GM21447 (cell line): ENCODE results near the gene KIN.
"Not testable (repeated sequence)": the region's sequence is repeated elsewhere in the genome, so short reads cannot be mapped to it uniquely, and the experiment has no call there.

ENCODE experiments used
- ATAC-seq: cut with Tn5 transposase; IDR thresholded peaks from one replicate; pipeline ENCODE4 v1.9.1; 2021; ENCODE audit not compliant: unreplicated experiment

Gene KIN, protein sequence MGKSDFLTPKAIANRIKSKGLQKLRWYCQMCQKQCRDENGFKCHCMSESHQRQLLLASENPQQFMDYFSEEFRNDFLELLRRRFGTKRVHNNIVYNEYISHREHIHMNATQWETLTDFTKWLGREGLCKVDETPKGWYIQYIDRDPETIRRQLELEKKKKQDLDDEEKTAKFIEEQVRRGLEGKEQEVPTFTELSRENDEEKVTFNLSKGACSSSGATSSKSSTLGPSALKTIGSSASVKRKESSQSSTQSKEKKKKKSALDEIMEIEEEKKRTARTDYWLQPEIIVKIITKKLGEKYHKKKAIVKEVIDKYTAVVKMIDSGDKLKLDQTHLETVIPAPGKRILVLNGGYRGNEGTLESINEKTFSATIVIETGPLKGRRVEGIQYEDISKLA

DNA sequence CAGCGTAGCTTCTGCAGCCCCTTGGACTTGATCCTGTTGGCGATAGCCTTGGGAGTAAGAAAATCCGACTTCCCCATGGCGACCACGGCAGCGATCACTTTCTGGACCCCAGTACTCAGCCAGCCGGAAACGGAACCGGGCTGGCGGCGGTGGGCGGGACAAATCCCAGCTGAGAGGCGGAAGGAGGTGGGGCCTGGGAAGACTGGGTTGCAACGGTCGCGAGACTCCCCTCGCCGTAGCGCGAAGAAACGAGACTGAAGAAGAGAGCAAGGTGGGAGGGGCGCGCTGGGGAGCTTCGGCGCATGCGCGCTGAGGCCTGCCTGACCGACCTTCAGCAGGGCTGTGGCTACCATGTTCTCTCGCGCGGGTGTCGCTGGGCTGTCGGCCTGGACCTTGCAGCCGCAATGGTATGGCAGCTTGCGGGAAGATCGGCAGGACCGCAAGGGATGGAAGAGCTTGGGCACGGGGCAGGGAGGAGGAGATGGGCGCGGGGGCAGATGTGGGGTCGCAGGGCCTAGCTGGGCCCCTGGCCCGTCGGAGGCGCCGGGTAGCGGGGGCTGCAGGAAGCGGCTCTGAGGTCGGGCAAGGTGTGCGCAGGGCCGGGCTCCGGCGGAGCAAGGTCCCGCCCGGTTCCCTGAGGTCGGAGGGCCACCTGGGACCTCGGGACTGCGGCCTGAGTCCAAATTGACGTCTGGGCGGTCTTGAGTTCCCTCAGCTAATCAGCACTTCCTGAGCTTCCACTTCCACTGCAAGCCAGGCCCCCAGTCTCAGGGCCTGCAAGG, at the start of gene KIN, which contains the start of gene ATP5F1C:
Gene KIN, minus strand, starts transcription at position 137 of the 782 bp plus-strand sequence. Its CDS starts 60 bp downstream, at position 77.
Gene ATP5F1C, plus strand, starts transcription at position 321 of the 782 bp plus-strand sequence. Its CDS starts 31 bp downstream, at position 352.
- peak; percentile 95 for ATAC-seq

DNA sequence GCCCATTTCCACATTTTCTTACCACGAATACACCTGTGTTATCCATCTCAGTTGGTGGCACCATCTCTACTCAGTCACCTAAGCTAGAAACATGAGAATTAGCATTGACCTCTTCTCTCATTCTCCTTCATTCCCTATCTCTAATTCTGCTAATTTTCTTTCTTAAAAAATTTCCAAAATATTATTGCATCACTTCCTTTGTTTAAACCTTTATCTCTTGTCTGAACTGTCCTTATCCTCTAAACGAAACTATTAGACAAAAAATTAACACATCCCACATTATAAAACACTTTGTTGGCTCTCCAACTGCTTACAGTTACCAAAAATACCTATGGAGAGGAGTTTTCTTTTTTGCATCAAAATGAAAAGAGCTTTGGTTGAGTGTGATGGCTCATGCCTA, 48.8 kb upstream of the KIN start:
- no peak for ATAC-seq

DNA sequence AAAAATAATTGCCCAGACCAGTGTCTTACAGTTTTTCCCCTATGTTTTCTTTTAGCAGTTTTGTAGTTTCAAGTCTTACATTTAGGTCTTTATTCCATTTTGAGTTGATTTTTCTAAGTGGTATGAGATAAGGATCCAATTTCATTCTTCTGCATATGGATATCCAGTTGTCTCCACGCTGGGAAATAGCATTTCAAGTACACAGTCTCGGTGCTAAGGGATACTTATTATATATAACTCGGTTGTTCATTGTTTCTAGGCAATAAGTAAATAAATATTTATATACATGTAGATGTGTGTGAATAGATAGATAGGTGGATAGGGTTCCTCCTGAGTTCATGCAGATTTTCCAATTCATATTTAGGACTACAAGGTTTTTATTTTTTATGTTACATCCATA, 46.5 kb upstream of the KIN start:
- no peak for ATAC-seq

DNA sequence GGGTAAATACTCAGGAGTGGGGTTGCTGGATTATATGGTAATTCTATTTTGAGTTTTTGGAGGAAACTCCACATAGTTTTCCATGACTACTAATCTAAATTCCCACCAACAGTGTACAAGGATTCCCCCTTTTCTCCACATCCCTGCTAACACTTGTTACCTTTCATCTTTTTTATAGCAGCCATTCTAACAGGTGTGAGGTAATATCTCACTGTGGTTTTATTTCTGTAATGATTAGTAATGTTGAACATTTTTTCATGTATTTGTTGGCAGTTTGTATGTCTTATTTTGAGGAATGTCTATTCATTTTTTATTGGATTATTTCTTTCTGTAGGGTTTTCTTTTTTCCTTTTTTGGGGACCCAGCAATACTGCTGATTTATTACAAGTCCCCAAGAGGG, 45.4 kb upstream of the KIN start:
- no peak for ATAC-seq

DNA sequence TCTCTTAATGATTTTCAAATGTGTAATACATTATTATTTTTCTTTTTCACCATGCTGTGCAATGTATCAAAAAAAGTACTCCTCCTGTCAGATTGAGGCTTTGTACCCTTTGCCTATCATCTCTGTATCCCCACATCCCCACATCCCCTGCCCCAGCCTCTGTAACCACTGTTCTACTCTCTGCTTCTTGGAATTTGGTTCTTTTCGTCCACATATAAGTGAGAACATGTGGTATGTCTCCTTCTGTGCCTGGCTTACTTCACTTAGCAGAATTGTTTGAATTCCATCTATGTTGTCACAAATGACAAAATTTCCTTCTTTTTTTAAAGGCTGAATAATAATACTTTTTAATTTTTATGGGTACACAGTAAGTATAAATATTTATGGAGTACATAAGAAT, 44.3 kb upstream of the KIN start:
- no peak for ATAC-seq

DNA sequence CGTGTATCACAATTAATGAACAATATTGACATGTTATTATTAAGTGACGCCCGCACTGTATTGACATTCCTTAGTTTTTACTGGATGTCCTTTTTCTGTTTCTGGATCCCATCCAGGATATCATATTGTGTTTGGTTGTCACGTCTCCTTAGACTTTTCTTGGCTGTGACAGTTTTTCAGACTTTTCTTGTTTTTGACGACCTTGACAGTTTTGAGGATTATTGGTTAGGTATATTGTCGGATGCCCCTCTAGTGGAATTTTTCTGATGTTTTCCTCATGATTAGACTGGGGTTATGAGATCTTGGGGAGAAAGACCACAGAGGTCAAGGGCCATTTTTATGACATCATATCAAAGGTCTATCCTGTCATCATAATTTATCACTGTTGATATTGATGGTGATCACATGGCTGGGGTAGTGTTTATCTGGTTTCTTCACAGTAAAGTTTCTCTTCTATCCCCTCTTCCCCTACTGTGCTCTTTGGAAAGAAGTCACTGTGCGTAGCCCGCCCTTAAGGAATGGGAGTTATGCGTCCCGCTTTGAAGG, 41.6 kb upstream of the KIN start:
- no peak for ATAC-seq

DNA sequence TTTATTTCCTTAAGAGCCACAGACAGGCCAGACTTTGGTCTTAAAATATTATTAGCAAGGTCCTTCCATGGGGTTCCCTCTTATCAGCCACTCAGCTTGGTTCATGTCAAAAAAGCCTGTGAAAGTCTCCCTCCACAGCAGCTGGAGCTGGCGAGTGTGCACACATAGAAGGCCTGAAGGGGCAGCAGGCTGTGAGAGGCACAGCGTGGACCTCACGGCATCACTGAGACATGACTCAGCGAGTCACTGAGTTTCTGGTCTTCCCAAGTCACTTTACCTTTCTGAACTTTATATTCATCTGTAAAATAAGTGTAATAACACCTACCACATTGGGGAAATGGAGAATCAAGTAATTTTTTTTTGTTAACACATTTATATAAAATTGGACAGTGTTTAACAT, 39.2 kb upstream of the KIN start:
- ATAC-seq = no peak

DNA sequence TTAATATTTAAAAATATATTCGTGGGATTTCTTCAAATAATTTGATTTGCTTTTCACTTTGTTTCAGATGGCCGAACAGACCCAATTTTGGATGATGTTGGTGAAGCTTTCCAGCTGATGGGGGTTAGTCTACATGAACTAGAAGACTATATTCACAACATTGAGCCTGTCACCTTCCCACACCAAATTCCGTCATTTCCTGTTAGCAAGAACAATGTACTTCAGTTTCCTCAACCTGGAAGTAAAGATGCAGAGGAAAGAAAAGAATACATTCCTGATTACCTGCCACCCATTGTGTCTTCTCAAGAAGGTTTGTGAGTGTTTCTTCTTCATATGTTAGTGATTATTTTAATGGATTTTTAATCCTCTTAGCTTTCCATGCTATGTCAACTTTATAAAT, 36.5 kb upstream of the KIN start:
- no peak for ATAC-seq

DNA sequence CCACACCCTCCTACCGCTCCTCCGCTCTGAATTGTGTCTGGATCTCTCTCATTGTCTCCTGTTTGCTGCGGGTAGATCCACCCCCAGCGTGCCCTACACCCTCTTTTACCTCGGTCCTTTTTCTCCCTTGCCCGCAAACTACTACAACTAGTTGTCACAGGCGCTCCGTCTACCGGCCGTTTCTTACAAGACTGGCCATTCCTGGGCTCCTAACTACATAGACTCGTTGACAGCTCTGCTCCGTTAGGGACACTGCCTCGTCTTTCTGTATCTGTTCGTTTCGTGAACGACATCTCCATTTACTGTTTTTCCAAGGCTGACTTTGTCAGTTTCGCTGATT, 31.3 kb upstream of the KIN start:
- peak; percentile 60 for ATAC-seq

DNA sequence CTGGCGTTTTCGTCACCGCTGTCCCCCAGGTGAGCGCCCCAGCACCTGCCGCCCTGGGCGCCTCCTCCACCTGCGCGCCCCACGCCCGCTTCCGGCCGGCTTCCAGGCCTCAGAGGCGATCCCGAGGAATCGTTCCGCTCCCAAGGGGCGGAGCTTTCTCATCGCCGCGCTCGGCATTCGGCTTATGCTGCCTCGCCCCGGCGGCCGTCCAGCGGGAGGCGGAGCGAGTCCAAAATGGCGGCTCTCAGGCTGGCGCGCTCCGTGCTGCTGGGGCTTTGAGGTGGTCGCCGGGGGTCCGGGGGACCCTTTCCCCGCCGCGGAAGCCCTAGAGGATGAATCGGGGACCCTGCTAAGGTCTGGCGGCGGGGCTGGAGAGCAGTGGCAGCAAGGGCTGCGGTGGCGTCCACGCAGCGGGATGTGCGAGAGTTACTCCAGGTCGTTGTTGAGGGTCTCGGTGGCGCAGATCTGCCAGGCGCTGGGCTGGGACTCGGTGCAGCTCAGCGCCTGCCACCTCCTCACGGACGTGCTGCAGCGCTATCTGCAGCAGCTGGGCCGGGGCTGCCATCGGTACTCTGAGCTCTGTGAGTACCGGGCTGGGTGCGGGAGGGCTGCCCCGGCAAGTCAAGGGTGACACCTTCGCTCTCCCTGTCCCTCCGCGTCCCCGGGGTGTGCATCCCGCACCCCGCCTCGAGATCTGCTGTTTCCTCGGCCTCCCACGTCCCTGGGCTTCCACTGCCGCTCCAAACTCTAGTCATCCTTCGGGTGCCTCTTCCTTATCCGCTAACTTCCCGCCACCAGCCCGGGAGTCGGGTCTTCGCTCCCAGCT, 30.7 kb upstream of the KIN start, which contains the start of gene TAF3:
Gene TAF3, plus strand, starts transcription at position 211 of the 826 bp plus-strand sequence. Its CDS starts 205 bp downstream, at position 416.
- ATAC-seq = peak; percentile 78

DNA sequence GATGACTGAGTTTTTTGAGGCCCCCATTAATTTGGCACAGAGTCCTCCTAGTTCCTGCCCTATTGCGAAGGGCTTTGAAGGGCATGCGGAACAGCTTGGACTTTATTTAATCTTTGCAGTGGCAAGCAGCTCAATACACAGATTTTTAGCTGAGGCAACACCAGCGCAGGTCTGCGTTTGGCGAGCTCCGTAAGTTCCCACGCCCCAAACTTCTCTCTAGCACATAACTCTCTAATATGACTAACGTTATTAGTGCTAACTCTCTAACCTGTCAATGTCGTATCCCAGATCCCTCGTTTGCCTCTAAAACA, 30.1 kb upstream of the KIN start:
- ATAC-seq = peak; percentile 5

DNA sequence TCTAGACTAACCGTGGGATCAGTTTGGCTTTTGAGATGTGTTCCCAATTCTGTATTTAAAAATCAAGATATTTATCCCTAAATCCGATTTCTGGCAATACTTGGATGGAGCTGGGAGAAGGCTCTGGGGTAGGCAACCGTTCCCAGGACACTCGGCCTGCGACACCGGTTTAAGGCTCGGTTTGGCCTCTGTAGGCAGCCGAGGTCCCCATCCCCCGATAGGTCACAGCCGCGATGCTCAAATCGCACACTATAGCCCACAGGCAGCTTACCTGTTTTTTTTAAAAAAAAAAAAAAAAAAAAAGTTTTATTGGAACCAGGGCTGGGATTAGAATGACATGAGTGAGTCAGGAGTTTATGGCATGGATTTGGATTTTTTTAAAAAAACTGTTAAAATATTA, 29.8 kb upstream of the KIN start:
- ATAC-seq = no peak

DNA sequence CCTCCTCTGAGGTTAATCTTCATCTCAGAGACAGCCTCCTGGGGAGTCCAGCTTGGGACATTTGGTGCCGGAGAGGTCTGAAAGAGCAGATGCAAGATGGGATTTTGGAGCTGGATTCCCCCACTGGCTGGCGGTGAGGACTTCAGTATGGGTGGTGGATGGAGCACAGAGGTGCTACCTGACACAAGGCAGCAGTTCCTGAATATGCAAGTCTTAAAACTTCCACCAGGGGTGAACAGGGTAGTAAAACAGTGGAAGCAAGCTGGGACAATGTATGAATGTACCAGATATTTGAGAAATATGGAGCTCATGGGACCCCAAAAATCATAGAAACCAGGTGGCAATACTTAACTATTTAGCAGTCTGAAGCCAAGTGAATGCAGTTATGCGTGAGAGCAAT, 25.7 kb upstream of the KIN start:
- no peak for ATAC-seq

DNA sequence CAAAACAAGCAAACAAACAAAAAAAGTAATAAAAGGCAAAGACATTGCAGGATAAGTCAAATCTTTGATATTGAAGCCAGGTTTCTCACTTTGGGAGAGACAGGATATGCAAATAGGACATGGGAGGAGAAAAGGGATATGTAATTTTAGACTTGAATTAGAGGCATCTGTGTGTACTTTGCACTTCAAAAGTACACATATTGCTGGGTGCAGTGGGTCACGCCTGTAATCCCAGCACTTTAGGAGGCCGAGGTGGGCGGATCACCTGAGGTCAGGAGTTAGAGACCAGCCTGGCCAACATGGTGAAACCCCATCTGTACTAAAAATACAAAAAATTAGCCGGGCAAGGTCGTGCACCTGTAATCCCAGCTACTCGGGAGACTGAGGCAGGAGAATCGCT, 23.9 kb upstream of the KIN start:
- ATAC-seq = not testable (repeated sequence)

DNA sequence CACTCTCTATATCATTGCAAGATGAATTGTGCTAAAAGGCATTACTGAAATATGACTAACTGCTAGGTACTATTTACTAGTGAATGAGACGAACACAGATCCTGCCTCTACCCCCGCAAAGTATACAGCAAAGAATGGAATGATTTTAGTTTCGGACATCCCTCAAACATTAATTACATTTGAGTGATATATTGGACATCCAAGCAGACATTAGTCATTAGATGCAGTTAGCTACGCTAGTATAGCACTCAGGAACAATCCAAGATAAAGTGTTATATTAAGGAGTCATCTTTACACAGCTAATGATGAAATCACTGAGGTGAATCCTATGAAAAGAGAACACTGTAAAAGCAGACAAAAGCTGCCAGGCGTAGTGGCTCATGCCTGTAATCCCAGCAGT, 23.2 kb upstream of the KIN start:
- no peak for ATAC-seq

DNA sequence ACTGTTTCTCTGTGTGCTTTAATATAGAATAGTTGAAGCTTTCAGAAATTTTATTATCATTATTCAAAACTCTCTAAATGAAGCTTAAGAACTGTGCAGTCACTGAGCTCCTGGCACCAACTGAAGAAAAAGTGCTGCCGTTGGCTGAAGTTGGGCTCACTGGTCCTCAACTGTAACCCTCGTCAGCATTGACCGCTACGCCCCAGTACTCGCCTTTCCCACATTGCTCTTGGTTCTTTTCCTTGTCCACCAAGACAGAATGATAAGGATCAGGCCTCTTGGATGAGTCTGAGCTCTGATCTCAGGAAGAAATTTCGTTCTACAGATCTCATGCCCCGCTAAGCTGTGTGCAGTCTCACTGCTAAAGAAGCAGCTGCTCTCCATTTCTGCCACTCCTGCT, 22.6 kb upstream of the KIN start:
- no peak for ATAC-seq

DNA sequence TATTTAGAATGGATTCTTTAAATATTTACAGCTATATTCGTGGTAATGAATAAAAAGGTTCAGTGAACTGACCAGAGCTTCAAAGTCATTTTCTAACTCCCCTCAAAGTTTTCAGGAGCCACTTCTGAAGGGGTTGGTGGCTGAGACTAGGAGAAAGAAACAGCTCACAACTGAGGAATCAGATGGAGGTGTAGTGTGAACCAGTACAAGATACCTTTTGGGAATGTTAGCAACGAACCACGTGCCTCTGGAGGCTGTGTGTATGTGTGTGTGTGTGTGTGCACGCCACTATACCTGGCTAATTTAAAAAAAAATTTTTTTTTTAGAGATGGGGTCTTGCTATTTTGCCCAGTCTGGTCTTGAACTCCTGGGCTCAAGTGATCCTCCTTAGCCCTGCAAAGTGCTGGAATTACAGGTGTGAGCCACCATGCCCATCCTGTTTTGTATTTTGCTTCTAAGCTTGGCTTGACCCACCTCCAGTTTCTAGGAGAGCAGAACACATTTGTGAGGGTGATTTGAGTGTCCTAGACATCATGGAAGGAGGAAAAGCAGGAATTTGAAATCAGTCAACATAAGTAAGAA, 21.0 kb upstream of the KIN start:
- no peak for ATAC-seq

DNA sequence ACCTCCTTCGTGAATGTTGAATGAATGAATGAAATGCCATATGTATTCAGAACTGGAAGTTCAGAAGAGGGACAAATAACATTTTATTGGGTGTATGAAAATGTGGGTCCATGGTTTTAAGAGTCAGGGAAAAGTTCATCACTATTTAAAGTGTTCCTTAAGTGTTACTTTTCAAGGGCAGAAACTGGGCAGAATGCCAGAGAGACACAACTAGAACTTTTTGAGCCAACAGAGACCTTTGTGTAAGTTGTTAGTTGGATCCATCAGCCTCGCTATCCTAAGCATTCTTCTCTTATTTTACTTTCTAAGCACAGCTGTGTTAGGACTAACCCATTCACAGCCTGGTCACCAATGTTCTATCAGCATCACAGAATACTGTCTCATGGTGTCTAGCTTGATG, 16.9 kb upstream of the KIN start:
- no peak for ATAC-seq

DNA sequence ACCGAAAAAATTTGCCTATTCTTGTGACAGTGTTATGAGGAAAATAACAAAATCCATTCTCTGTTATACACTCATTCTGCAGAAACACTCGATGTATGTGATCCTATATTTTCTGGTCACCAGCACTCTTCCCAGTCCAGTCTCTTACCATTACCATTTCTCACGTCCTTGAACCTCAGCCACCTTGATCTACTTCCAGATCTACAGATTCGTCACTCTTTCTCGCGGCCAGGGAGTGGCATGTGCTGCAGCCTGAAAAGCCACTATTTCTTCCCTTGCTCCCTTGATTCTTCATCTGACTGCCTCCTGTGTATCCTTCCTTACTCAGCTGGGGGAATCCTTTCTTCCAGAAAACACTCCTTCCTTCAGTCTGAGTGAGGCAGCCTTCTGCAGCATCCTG, 16.4 kb upstream of the KIN start:
- no peak for ATAC-seq

DNA sequence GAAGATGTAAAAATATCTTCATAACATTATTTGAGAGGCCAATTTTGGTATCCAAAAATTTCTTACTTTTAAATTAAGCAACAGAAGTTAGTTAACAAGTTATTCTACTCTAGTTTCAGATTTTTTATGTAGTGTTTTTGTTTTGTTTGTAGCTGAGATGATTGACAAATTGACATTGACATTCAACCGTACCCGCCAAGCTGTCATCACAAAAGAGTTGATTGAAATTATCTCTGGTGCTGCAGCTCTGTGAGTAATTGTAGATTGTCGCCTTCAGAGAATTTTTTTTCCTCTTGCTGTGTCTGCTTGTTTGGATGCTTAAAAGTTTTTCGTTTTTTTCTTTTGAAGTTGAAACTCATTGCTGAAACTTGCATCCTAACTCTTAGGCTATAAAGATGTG, 14.8 kb upstream of the KIN start:
- no peak for ATAC-seq

DNA sequence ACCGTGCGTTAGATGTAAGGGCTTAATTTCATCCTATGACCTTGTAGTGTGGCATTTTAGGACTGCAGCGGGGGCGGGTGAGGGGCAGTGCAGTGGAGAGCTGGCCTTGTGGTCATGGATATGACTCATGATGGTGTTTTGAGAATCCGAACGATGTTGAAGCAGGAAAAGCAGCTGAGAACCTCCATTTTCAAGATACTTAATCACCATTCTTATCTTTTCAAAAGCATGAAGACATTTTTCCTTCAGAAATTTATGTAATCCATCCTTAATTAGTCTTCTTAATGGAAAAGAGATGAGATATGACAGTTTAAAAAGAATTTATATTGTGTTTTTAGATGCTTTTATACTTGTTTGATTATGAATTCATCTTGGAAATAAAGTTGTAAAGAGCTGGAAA, 9.8 kb upstream of the KIN start:
- ATAC-seq = no peak
